B cell (primary cell): ENCODE results near the gene MAPT. TPM values are rescaled to one million over a fixed set of nuclear protein-coding genes. Genes with fewer than 3 reads are reported as not detected.

Experiments
- ATAC-seq: fragments of 200-7000 bp; cut with Tn5 transposase; one replicate; pipeline ENCODE4 v1.10.0; 2021; ENCODE audit warnings: low read depth, mild to moderate bottlenecking, moderate number of reproducible peaks, moderate library complexity
- CTCF ChIA-PET: fragments of 350-600 bp; sonication (Branson Sonifier 250); formaldehyde crosslinking; loops from one replicate; lab custom pipeline; 2021; ENCODE audit warnings: antibody characterized with exemption, inconsistent platforms; lab: Charles Lee
- POLR2A ChIA-PET: fragments of 350-600 bp; sonication (Branson Sonifier 250); formaldehyde crosslinking; loops from one replicate; lab custom pipeline; 2021; ENCODE audit warnings: antibody characterized with exemption; lab: Charles Lee
- DNase-seq: peaks from one replicate; pipeline ENCODE4 v3.0.0; 2013
- H2AFZ ChIP-seq: 2 replicates; pipeline ENCODE4 v1.6.1; 2012; ENCODE audit warnings: mild to moderate bottlenecking, low read depth, low read length; ENCODE audit not compliant: insufficient read depth, poor library complexity, severe bottlenecking
- H3K27ac ChIP-seq, 2 donors: 1 replicate in 1 of 2; 2 replicates in 1 of 2; pipeline ENCODE4 v1.5.1; 2012 to 2013; ENCODE audit warnings: low read length in 2 of 2, mild to moderate bottlenecking in 2 of 2, moderate library complexity in 1 of 2
- H3K27me3 ChIP-seq, 4 experiments: fragments of 200-600 bp in 1 of 4; sonication (generic) in 1 of 4; replicated peaks in 1 of 4; 1 replicate in 2 of 4; 2 replicates in 2 of 4; pipeline versions ENCODE4 v1.6.1 to v1.7.0; 2013 to 2016; ENCODE audit warnings: low read length in 3 of 4, mild to moderate bottlenecking in 2 of 4, mixed read lengths in 1 of 4, moderate library complexity in 1 of 4; ENCODE audit not compliant: insufficient read depth in 4 of 4, control insufficient read depth in 3 of 4; ENCODE audit errors: control extremely low read depth in 1 of 4
- H3K36me3 ChIP-seq, 2 experiments: replicated peaks in 1 of 2; 1 replicate in 1 of 2; 2 replicates in 1 of 2; pipeline versions ENCODE4 v1.6.1 to v1.7.1; 2013; ENCODE audit warnings: low read length in 1 of 2; ENCODE audit not compliant: insufficient read depth in 2 of 2, control insufficient read depth in 1 of 2; ENCODE audit errors: control extremely low read depth in 1 of 2, extremely low read depth in 1 of 2
- H3K4me1 ChIP-seq, 2 donors: fragments of 200-600 bp in 1 of 2; sonication (generic) in 1 of 2; 1 replicate in 1 of 2; 2 replicates in 1 of 2; pipeline versions ENCODE4 v1.5.1 to v1.6.1; 2013 to 2017; ENCODE audit warnings: low read length in 2 of 2; ENCODE audit not compliant: control insufficient read depth in 2 of 2, insufficient read depth in 2 of 2
- H3K4me2 ChIP-seq: replicated peaks from 2 replicates; pipeline ENCODE3; 2012; ENCODE audit warnings: mild to moderate bottlenecking, low read depth, low read length; ENCODE audit not compliant: poor library complexity, severe bottlenecking
- H3K4me3 ChIP-seq, 5 experiments: fragments of 200-600 bp in 1 of 5; sonication (generic) in 1 of 5; 1 replicate in 3 of 5; 2 replicates in 2 of 5; pipeline versions ENCODE4 v1.5.1 to v1.7.0; 2011 to 2016; ENCODE audit warnings: low read length in 4 of 5, mild to moderate bottlenecking in 4 of 5, low read depth in 2 of 5, control low read depth in 1 of 5, moderate library complexity in 1 of 5; ENCODE audit not compliant: insufficient read depth in 1 of 5; ENCODE audit errors: control extremely low read depth in 1 of 5, extremely low read depth in 1 of 5
- H3K79me2 ChIP-seq: fragments of 200-600 bp; sonication (generic); one replicate; pipeline ENCODE4 v1.6.0; 2016; ENCODE audit warnings: low read length; ENCODE audit not compliant: control insufficient read depth, insufficient read depth
- H3K9ac ChIP-seq: fragments of 200-600 bp; sonication (generic); 2 replicates; pipeline ENCODE4 v1.6.1; 2017; ENCODE audit warnings: mild to moderate bottlenecking, low read length, moderate library complexity
- H3K9me3 ChIP-seq, 3 donors: one replicate each; pipeline versions ENCODE4 v1.6.1 to v1.7.1; 2013; ENCODE audit warnings: low read length in 2 of 3; ENCODE audit not compliant: control insufficient read depth in 2 of 3, insufficient read depth in 1 of 3; ENCODE audit errors: control extremely low read depth in 1 of 3
- H4K20me1 ChIP-seq: 2 replicates; pipeline ENCODE4 v1.6.0; 2012; ENCODE audit warnings: mild to moderate bottlenecking, low read length; ENCODE audit not compliant: insufficient read depth, control insufficient read depth, poor library complexity, severe bottlenecking
- H3K27ac Mint-ChIP-seq: one replicate; pipeline ENCODE4 v1.8.0; 2021; ENCODE audit warnings: mixed read lengths
- H3K27me3 Mint-ChIP-seq: one replicate; pipeline ENCODE4 v1.8.0; 2021; ENCODE audit warnings: mixed read lengths
- H3K4me1 Mint-ChIP-seq: one replicate; pipeline ENCODE4 v1.8.0; 2021; ENCODE audit warnings: mixed read lengths
- H3K4me3 Mint-ChIP-seq: one replicate; pipeline ENCODE4 v1.8.0; 2021; ENCODE audit warnings: mixed read lengths
- H3K9me3 Mint-ChIP-seq: one replicate; pipeline ENCODE4 v1.8.0; 2022; ENCODE audit warnings: mixed read lengths; ENCODE audit not compliant: insufficient read depth
- CTCF ChIP-seq: fragments of 200-600 bp; IDR thresholded peaks from one replicate; pipeline ENCODE4 v1.8.0; 2022; ENCODE audit warnings: antibody characterized with exemption, mild to moderate bottlenecking
- EZH2 ChIP-seq: IDR thresholded peaks from 2 replicates; pipeline ENCODE4 v1.6.1; 2012; ENCODE audit warnings: borderline replicate concordance, low read depth, mild to moderate bottlenecking, moderate library complexity, low read length; ENCODE audit not compliant: insufficient read depth, poor library complexity, severe bottlenecking
- WGBS: methylation state at CpG from one replicate; pipeline ENCODE4 v1.1.5; 2013; ENCODE audit warnings: missing lambda C conversion rate; ENCODE audit not compliant: insufficient coverage; 5-methylcytosine and 5-hydroxymethylcytosine counted together
- intact Hi-C: fragments of 100-400 bp; cut with micrococcal nuclease; formaldehyde crosslinking; loops from one replicate; pipeline ENCODE4 v1.10.0; 2022
- polyA plus RNA-seq: library from polyadenylated mRNA; depleted of rRNA; stranded (reverse); fragments of >200 nt; gene quantifications from 2 replicates; pipeline ENCODE4 v1.2.3, GENCODE V29; 2012
- total RNA-seq, 2 donors: library from RNA; stranded (reverse); fragments of 120-200 nt in 1 of 2; gene quantifications; 1 replicate in 1 of 2; 2 replicates in 1 of 2; pipeline versions ENCODE4 v1.2.3 to v1.2.4, GENCODE V29; 2013 to 2022

The MAPT gene
- total and polyA plus RNA-seq, 2 donors (not counting 1 experiment from before 2014, with no cell fraction given), result 0.13 to 0.20 TPM

GRCh38 chr17:45851022-45851421, 43.3 kb upstream of the MAPT start:
- intact Hi-C loops, result no loop called here
- POLR2A ChIA-PET, result no interaction called here
- Histone ChIP-seq H3K79me2 (no peaks in the 10 kb centered on the region), H3K4me1 (peaks cover 0 to 2% of the 10 kb centered on the region in 2 donors), H3K4me3 (no peak overlapping the region), H3K9ac (no peak overlapping the region), H2AFZ (no peak overlapping the region), H3K4me2 (no peak overlapping the region), H3K27ac (no peak overlapping the region), H3K27me3 (peaks cover 0 to 21% (median 3%) of the 10 kb centered on the region in 4 experiments), H4K20me1 (no peaks in the 10 kb centered on the region), H3K9me3 (peaks cover 0 to 10% (median 0%) of the 10 kb centered on the region in 3 donors), H3K36me3 (no peaks in the 10 kb centered on the region)
- Mint-ChIP-seq H3K27me3 (peaks cover 29% of the 10 kb centered on the region), H3K4me3 (no peak overlapping the region), H3K9me3 (no peaks in the 10 kb centered on the region), H3K4me1 (no peaks in the 10 kb centered on the region), H3K27ac (no peak overlapping the region)
- no peak for TF ChIP-seq EZH2
- no peak for TF ChIP-seq CTCF
- CTCF ChIA-PET, result interaction anchor here (1.4 to 3.0 kb wide), 4 partner anchors 10 to 215 kb away, joined by 3 to 18 read pairs (median 6); no protein-coding TSS in a partner anchor
- DNase-seq (no peak), ATAC-seq (no peak)
- 84% methylated on average over 5 of the region's 6 CpGs for WGBS

- ATAC-seq, result no peak
Measured at GRCh38 chr17:45851464-45851863, 42.9 kb upstream of the MAPT start.

More at GRCh38 chr17:45851464-45851863, 42.9 kb upstream of the MAPT start:
- ChIA-PET POLR2A (no interaction called here), CTCF (interaction anchor here (1.1 to 3.0 kb wide), 6 partner anchors 11 to 216 kb away, joined by 3 to 18 read pairs (median 6); no protein-coding TSS in a partner anchor)
- Mint-ChIP-seq H3K27me3 (peaks cover 29% of the 10 kb centered on the region), H3K4me3 (no peak overlapping the region), H3K9me3 (no peaks in the 10 kb centered on the region), H3K4me1 (no peaks in the 10 kb centered on the region), H3K27ac (no peak overlapping the region)
- Histone ChIP-seq H3K36me3 (no peaks in the 10 kb centered on the region), H4K20me1 (no peaks in the 10 kb centered on the region), H3K9ac (no peak overlapping the region), H3K9me3 (peaks cover 0 to 10% (median 0%) of the 10 kb centered on the region in 3 donors), H3K4me2 (no peak overlapping the region), H3K4me3 (no peak overlapping the region), H2AFZ (no peak overlapping the region), H3K27me3 (peaks cover 0 to 21% (median 3%) of the 10 kb centered on the region in 4 experiments), H3K4me1 (peaks cover 0 to 2% of the 10 kb centered on the region in 2 donors), H3K27ac (no peak overlapping the region), H3K79me2 (no peaks in the 10 kb centered on the region)
- WGBS, result 24% methylated on average over 8 of the region's 8 CpGs
- TF ChIP-seq CTCF (no peak), EZH2 (no peak)
- intact Hi-C loops, result no loop called here
- DNase-seq, result no peak
